ENCODE data around the gene ZNF365.

The ZNF365 gene

DNA sequence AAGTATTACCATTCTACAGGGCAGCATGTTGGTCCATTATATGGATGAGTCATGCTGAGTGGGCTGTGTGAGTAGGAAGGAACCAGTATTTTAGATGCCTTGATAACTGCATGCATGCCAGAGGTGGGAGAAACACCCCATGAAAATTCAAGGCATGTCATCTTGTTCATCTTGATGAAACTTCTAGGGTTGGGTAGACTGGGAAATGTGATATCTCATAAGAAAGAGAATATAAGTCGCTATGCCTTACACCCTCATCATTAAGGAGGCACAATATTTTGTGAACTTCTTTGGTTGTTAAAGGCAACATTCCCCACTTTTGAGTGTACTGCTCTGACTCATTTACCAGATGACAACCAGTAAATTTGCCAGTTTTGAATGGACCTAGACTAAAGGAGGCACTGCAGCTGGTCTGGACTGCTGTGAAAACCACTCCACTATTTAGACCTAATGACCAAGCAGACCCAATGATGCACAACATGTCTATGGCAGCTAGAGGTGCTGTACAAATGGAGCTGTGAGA lies 48.0 kb downstream of the ZNF365 start:
- DNase-seq = peak; percentile 84

GRCh38 chr10:62424026-62424425 lies 49.9 kb downstream of the ZNF365 start:
- DNase-seq = no peak

GRCh38 chr10:62426086-62426485 lies 51.9 kb downstream of the ZNF365 start:
- DNase-seq = peak; percentile 63

- DNase-seq = no peak
Measured at GRCh38 chr10:62426600-62426999, 52.4 kb downstream of the ZNF365 start.

GRCh38 chr10:62430881-62431280 lies 56.7 kb downstream of the ZNF365 start:
- no peak for DNase-seq

GRCh38 chr10:62433181-62433692 lies 59.1 kb downstream of the ZNF365 start:
- peak; percentile 98 for DNase-seq

- DNase-seq = no peak
Measured at GRCh38 chr10:62433901-62434300, 59.7 kb downstream of the ZNF365 start.

DNA sequence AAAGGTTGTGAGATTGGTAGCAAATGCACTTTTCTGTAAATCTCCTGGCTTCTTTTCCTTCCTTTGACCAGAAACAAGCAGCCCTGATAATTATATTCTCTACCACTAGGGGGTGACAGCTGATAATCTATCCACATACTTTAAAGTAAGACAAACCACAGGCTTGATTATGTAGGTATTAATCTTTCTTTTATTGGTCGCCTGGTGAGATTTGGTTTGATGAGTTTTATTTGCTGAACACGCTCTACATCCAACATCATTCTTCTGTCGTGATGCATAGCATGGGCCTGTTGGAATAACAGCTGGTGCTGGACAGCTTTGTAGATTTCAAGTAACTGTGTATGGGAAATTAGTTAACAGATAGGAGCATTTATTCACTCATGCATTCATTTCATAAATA lies 63.5 kb downstream of the ZNF365 start:
- peak; percentile 86 for DNase-seq

- peak; percentile 50 for DNase-seq
Measured at GRCh38 chr10:62442006-62442405, 67.8 kb downstream of the ZNF365 start.

GRCh38 chr10:62442894-62443669 lies 68.9 kb downstream of the ZNF365 start:
- DNase-seq = no peak

DNA sequence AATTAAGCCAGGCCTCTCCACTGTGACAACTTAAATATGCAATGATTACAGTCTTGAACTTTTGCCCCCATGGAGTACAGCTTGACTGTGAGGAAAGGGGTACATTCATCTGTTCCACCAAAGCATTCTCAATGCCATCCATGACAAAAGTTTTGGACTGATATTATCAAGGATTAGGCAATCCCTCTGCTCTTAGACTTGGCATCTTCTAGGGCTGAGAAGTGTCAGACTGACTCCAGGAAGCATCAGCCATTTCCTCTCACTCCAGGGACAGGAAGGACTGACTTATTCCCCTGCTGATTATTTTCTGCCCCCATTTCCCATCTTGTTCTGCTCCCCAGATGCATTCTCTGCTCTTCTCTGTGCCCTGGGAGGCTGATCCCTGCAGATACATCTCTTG lies 69.7 kb downstream of the ZNF365 start:
- DNase-seq = peak; percentile 25

- no peak for DNase-seq
Measured at GRCh38 chr10:62446627-62447026, 72.5 kb downstream of the ZNF365 start.

DNA sequence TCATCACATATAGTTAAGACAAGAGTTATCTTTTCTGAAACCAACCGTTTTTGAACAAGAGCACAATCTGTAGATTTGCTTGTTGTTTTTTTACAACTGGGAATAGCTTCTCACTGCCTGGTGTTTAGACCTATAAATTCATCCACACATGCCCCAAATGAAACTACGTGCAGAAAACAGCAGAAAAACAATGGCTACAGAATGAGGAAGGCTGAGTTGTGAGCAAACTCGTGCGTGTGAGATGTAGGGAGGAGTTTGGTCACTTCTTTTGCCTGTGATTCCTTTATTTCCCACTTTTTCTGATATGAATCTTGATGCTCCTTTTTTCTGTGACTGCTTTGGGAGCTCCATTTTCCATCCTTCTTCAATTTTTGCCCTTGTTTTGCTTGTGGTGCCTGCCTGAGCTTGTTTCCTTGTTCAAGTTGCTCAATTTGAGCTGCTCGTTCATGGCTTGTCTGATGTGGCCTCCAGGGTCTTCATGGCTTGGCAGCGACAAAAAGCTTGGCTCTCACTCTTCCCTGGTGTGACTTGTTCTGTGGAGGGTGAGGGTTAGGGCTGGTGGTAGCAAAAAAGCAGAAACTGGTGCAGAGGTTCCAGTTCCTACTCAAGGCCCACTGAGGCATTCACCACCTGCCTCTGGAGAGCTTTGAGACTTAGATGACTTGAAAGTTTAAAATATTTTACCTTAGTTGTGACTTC lies 76.9 kb downstream of the ZNF365 start:
- no peak for DNase-seq

- DNase-seq = peak; percentile 37
Measured at GRCh38 chr10:62451611-62451975, 77.4 kb downstream of the ZNF365 start.
